IPS-18c (cell line): ENCODE results near the gene PTX3.

Experiments
- H3K4me3 ChIP-seq: 2 replicates; pipeline ENCODE4 v1.7.0; 2013; ENCODE audit warnings: low read depth, mild to moderate bottlenecking, low read length, moderate library complexity; ENCODE audit not compliant: insufficient read depth
- H3K9me3 ChIP-seq: one replicate; pipeline ENCODE4 v1.6.1; 2013; ENCODE audit warnings: mild to moderate bottlenecking, low read length, moderate library complexity; ENCODE audit not compliant: control insufficient read depth, insufficient read depth

Gene PTX3

DNA sequence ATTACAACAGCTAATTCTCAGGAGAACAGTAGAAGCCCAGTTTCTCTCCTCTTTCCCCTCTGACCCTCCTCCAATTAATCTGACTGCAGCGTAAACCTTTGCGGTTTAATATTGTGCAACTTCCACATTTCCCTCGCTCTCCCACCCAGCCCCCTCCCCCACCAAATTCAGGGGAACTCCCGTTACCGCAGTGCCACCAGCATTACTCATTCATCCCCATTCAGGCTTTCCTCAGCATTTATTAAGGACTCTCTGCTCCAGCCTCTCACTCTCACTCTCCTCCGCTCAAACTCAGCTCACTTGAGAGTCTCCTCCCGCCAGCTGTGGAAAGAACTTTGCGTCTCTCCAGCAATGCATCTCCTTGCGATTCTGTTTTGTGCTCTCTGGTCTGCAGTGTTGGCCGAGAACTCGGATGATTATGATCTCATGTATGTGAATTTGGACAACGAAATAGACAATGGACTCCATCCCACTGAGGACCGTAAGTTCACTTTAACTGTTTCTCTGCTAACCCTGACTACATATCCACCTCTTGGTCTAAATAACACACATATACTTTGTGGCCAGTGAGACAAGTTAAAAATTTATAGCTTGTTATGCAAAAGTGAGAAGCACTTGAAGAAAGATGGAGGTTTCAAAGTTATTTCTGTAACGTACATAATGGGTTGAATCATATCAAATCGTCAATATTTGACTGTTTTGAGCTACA, at the start of gene PTX3:
PTX3 (plus strand) TSS at position 268 of the 709 bp plus-strand sequence; CDS start at position 352, 84 bp downstream.
- H3K9me3 ChIP-seq, result no peaks in the 10 kb centered on the region
- peak within 1 kb of the TSS; percentile 68 for H3K4me3 ChIP-seq

DNA sequence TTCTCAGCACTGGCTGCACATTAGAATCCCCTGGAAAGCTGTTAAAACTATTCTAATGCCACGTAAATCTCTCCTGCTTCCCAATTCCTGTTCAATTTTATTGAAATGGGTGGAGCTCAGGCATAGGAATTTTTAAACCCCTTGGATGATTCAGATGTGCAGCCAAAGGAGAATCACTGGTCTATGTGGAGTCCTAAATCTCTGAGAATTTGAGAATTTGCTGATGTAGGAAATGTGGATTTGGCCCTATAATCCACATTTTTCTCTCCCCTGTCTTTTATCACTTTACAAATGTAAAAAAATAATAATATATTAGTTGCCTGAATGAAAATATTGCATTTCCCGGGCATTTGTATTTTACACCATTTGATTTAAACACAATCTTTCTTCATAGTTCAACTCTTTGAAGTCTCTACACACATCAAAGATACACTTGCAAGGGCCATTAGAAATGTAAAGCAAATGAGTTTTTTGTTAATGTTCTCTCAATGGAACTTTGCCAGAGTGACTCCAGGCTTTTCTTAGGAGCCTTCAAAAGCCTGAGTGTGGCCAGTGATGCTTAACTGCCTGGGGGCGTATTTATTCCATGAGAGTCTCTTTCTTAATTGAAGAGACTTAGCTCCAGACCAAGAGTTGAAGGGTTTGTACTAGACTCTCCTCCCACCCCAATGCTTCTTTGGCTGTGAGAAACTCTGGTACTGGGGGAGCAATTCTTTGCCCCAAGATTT, 48.8 kb upstream of the PTX3 start:
- Histone ChIP-seq H3K4me3 (no peak overlapping the region), H3K9me3 (no peaks in the 10 kb centered on the region)

DNA sequence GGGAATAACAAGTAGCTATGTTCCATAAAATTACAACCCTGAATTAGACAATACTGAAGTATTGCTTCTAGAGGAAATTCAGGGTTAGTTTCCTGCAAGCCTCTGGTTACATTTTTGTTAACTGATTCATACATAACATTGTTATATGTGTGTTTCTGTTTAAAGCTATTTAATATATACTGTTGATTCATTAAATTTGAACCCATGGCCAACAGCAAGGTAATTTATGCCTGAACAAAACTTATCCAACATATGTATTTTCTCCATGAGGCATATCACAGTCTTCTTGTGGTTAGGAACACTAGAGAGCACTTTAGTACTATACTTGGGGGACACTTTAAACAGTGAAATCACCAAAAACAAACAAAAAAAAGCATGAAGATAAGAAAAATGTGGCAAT, 47.7 kb upstream of the PTX3 start:
- no peaks in the 10 kb centered on the region for H3K9me3 ChIP-seq
- H3K4me3 ChIP-seq, result no peak overlapping the region

DNA sequence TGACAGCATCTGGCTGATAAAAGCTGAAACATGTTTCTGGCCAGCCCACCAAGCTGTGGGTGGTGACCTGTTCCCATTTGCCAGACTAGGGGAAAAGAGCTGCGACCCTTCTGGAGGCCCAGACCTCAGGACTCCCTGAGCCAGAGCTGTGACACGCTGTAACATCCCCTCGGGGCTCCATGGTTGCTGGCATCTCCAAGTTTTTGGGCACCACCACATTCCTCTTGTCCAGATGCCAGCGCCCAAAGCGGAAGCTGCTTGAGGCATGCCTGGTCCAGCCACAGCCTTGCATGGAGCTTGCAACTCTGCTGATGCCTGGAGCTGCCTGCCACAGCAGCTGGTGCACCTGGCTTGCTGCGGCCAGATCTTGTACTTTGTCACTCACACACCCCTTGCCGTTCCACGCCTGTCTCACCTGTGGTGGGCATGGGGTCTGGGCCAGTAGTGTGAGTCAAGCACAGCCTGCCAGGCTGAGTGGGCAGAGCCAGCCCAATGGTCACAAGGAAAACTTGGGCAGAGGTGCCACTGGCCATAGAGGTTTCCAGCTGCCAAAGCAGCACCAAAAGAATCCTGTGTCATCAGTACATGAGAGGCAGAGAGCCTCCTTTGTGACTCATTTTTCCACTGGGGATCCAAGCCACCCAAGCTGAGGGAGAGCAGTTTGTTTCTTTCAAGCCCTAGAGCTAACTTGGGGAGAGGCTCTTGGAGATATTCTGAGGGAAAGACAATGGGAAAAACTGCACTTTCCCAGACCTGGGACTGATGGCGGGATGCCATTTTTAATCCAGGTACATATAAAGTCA, 45.7 kb upstream of the PTX3 start:
- Histone ChIP-seq H3K4me3 (no peak overlapping the region), H3K9me3 (no peaks in the 10 kb centered on the region)

DNA sequence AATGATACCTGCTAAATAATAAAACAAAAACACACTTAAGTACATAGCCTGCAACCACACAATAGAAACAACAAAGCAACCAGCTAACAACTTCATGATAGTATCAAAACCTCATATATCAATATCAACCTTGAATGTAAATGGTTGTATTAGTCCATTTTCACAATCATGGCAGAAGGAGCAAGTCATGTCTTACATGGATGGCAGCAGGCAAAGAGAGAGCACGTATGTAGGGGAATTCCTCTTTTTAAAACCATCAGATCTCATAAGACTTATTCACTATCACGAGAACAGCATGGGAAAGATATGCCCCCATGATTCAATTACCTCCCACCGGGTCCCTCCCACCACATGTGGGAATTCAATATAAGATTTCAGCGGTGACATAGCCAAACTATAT, 44.5 kb upstream of the PTX3 start:
- Histone ChIP-seq H3K4me3 (no peak overlapping the region), H3K9me3 (no peaks in the 10 kb centered on the region)

DNA sequence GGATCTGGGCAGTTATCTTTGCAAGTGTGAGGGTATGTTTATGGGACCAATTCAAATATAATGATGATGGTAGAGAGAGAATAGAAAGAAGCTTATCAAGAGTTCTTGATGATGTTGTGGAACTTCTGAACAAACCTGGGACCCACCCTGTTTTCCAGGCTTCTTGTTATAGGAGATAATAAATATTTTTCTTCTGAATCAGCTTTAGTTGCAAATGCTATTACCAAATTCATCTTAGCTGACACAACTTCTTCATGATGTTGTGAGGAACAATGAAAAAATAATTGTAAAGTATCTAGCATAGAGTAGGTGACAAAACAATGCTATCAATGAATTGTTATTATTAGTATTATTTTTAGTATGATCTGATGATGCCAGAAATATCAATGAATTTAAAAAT, 43.5 kb upstream of the PTX3 start:
- H3K9me3 ChIP-seq, result no peaks in the 10 kb centered on the region
- no peak overlapping the region for H3K4me3 ChIP-seq

DNA sequence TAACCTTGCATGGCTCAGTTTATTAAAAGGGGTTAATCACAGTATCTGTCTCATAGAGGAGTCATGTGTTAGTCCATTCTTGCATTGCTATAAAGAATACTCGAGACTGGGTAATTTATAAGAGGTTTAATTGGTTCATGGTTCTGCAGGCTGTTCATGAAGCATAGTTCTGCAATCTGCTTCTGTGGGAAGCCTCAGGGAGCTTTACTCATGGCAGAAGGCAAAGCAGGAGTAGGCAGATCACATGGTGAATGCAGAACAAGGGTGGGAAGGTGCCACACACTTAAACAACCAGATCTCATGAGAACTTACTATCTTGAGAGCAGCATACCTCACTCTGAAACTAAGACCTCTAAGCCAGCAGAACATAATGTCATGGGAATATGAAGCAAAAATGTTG, 42.2 kb upstream of the PTX3 start:
- Histone ChIP-seq H3K4me3 (no peak overlapping the region), H3K9me3 (no peaks in the 10 kb centered on the region)

DNA sequence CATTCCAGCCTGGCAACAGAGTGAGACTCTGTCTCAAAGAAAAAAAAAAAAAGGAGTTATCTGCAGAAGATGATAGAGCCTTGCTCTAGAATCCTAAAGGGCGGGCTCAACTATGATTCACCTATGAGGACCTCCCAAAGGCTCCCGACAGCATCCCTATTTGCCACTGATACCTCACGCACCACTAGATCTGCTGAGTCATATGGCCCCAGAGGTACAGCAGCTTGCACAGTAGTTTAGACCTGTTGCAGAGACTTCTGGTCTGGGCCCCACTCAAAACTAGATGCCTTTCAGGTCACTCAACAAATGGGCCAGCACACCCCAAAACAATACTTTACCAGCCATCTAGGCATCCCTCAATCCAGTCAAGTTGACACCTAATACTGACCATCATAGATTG, 38.1 kb upstream of the PTX3 start:
- Histone ChIP-seq H3K9me3 (no peaks in the 10 kb centered on the region), H3K4me3 (no peak overlapping the region)

DNA sequence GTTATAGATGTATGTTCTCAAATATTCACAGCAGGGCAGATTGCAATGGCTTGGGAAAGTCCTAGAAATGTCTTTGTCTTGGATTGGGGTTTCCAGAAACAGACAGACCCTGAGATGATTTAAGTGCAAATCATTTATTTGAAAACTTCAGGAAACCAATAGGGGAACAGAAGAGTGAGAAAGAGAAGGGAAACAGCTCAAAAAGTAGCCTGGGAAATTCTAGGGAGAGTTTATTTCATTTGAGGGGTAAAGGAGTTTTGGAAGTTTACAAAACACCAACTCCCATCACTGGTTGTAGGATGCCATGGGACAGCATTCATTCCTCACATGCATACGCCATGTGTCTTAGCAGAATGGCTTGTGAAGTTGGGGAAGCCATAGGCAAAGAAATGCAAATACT, 32.3 kb upstream of the PTX3 start:
- H3K9me3 ChIP-seq, result no peaks in the 10 kb centered on the region

DNA sequence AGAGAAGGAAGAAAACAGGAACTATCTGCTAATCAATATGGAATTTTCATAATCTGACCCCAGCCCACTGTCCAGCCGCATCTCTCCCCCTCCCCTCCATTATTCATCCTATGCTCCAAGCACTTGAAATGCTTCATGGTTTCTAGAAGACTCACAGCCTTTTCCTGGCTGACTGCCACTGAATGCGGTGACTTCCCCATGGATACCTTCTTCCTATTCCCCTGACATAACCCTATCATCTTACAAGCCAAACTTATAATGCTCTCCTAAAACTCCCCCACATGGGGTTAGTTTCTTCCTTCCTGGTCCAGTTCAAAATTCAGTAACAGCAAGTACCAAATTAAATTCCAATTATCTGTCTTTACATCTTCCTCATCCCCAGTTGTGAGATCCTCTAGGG, 31.2 kb upstream of the PTX3 start:
- Histone ChIP-seq H3K4me3 (no peak overlapping the region), H3K9me3 (no peaks in the 10 kb centered on the region)

More for the DNA sequence above, 32.3 kb upstream of the PTX3 start:
- no peak overlapping the region for H3K4me3 ChIP-seq

DNA sequence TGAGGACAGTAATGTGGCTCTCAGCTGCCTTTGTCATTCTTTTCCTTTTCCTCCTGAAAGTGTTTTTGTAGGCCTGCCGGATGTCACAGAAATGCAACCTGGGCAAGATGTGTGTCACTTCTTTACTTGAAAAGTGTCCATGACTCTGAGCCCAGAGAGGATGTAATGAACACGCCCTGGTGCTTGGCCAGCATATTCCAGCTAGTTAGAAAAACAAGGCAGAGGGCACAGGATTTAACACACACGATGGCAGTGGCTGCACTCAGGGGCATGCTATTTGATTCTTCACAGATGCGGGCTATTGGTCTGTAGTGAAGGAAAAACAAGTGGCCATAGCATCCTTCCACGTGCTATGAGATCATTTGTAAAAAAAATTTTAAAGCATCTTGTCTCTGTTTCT, 30.3 kb upstream of the PTX3 start:
- Histone ChIP-seq H3K9me3 (no peaks in the 10 kb centered on the region), H3K4me3 (no peak overlapping the region)

DNA sequence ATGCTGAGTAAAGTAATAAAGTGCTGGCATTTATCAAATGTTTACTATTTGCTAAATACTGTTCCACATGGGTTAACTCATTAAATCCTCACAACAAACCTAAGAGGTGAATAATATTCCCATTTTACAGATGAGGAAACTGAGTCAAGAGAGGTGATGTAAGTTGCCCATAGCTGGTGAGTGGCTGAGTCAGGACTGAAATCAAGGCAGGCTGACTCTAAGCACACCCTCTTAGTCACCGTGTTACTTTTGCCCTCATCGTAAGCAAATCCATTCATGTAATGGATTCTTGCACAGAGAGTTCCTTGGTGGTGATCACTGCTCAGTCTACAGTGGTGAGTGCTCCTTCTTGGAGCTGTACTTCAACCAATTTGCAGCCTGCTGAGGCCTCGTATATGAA, 28.9 kb upstream of the PTX3 start:
- Histone ChIP-seq H3K9me3 (no peaks in the 10 kb centered on the region), H3K4me3 (no peak overlapping the region)

DNA sequence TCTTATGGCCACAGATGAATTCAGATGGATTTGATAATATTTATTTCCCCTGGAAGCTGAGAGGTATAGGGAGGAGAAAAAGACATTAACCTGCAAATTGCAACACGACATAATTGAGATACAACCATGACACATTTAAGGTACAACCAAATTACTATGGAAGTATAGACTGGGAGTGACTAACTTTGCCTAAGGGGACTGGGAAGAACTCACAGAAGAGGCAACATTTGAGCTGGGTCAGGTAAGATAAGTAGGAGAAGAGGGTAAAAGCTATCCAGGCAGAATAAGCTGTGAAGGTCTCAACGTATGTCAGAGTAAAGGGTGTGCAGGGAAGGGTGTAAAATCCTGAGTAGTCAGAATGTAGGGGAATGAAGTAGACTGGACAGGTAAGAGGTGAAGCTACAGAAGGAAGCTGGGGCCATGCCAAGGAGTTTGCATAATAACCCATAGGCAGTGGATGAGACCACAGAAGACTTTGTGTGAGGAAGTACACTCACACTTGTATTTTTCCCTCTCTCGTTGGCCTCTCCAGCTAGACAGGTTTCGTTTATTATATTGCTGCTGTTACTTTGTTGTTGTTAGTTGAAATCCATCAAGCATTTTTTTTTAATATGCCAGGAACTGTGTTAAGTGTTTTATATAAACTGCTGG, 28.0 kb upstream of the PTX3 start:
- Histone ChIP-seq H3K4me3 (no peak overlapping the region), H3K9me3 (no peaks in the 10 kb centered on the region)

DNA sequence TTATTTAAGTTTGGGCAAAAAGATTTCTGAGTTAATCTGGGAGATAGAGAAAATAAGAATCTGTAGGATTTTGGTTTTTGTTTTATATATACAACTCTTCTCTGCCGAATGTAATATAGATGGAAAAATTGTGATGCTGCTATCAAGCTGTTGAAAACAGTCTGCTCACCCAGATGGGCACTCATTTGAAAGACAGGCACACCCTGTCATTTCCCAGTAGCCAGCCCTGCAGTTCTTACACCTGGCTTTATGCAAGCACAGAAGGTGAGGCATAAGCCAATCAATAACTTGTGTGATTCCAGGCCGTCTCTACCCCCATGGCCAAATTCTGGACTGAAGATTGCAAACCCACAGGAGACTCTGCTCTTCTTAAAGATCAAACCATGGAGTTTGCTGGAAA, 27.1 kb upstream of the PTX3 start:
- Histone ChIP-seq H3K9me3 (no peaks in the 10 kb centered on the region), H3K4me3 (no peak overlapping the region)

DNA sequence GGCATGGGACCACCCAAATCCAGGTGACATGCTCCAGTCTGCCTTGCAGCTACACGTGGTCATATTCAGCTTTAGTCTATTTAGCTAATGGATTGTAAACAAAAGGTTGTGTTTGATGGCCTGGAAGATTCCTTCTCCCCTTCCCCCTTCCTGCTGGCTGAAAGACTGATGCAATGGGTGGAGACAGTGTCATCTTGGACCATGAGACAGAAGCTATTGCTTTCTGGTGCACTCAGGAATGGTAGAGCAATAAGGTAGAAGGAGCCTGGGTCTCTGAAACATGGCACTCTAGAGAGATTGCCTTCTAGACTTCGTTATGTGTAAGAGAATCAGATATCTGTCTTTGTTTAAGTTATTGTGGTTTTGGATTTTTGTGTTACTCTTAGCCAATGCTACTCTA, 25.7 kb upstream of the PTX3 start:
- Histone ChIP-seq H3K9me3 (no peaks in the 10 kb centered on the region), H3K4me3 (no peak overlapping the region)

DNA sequence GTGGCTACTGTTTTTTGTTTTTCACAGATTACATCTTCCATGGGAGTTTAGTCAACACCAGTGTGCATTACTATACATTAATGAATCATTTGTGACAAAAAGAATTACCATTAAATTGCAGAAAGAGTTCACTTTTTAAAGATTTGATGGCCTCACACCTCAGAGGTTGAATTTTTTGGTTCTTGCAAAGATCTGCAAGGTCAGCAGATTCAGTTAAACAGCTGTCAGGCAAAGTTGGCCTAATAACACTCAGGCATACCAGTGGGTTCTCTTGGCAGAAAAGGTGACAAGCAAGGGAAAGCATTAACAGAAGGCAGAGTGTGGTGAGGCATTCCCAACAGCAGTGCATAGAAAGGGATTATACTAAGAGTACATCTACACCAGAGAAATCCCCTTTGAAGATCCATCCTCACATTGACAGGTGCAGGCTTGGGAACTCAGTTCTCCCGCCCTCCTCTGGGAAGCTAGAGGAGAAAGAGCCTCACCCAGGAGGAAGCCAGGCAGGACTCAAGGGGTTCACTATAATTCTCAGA, 24.3 kb upstream of the PTX3 start:
- Histone ChIP-seq H3K4me3 (no peak overlapping the region), H3K9me3 (no peaks in the 10 kb centered on the region)

DNA sequence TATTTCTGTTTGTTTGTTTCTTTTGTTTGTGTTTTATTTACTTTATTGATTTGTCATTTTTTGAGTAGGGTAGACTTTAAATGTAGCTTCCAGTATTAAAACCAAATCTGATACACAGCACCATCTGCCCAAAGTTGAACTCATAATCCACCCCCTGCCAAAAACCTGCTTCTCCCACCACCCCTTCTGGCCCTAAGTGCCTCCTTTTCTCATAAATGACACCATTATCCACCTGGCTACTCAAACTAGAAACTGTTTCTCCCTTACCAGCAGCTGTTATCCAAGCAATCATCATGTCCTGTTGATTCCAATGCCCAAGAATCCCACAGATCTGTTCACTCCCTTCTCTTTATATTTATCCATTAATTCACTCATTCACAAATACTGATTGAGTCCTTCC, 21.8 kb upstream of the PTX3 start:
- Histone ChIP-seq H3K9me3 (no peaks in the 10 kb centered on the region), H3K4me3 (no peak overlapping the region)
